Measurements from ENCODE around the gene FETUB.

- TF ChIP-seq, protein P1, sequence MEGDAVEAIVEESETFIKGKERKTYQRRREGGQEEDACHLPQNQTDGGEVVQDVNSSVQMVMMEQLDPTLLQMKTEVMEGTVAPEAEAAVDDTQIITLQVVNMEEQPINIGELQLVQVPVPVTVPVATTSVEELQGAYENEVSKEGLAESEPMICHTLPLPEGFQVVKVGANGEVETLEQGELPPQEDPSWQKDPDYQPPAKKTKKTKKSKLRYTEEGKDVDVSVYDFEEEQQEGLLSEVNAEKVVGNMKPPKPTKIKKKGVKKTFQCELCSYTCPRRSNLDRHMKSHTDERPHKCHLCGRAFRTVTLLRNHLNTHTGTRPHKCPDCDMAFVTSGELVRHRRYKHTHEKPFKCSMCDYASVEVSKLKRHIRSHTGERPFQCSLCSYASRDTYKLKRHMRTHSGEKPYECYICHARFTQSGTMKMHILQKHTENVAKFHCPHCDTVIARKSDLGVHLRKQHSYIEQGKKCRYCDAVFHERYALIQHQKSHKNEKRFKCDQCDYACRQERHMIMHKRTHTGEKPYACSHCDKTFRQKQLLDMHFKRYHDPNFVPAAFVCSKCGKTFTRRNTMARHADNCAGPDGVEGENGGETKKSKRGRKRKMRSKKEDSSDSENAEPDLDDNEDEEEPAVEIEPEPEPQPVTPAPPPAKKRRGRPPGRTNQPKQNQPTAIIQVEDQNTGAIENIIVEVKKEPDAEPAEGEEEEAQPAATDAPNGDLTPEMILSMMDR (IDR thresholded peaks at IDR 0.05): no peak
- no peak for TF ChIP-seq POLR2A (IDR thresholded peaks at IDR 0.05)
These were observed 49.5 kb upstream of the FETUB start for GRCh38 chr3:186590580-186591295.

Measured in thyroid gland (tissue), 4 donors.